GM18951 (cell line): ENCODE measurements around the gene GLB1L.

Experiments used
- POLR2A ChIP-seq: IDR thresholded peaks from 4 replicates; pipeline ENCODE4 v1.6.1; 2011; ENCODE audit warnings: mild to moderate bottlenecking; ENCODE audit not compliant: insufficient read length, insufficient read depth; ENCODE audit errors: extremely low read depth
- in situ Hi-C: fragments of 300-500 bp; cut with MboI; formaldehyde crosslinking; loops from one replicate; pipeline ENCODE4 v1.12.0; 2022; ENCODE audit warnings: low sequenced_read_pairs, mixed read lengths, inconsistent platforms; ENCODE audit not compliant: unreplicated experiment

Gene GLB1L

DNA sequence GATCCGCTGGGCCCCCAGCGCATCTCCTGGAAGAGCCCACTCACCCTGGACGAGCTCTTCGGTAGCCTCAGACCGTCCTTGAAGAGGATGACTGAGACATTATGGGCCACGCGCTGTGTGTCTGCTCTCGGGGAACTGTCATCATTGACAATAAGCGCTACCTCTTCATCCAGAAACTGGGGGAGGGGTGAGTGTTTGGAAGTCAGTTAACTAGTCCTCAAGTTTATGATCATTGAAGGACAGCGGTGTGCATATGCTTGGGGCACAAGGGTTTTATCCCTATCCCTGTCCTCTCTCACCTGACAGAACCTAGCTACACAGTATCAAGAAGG is 621 bp upstream of the GLB1L start:
- TF ChIP-seq POLR2A = no peak
- in situ Hi-C loops = no loop called here

DNA sequence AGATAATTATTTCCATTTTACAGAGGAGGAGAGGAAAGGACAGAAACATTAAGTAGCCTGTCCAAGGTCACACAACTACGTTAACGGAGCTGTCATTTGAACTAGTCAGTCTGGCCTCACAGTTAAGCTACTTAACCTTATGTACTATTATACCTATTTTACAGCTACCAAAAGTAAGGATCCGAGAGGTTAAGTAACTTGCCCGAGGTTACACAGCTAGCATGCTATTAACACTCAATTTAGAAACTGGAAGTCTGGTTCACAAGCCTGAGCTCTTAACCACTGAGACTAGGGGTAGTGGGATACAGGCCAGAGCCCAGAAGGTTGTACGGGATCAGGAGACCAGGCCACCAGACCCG is 476 bp downstream of the GLB1L start:
- in situ Hi-C loops = no loop called here
- TF ChIP-seq POLR2A = no peak

DNA sequence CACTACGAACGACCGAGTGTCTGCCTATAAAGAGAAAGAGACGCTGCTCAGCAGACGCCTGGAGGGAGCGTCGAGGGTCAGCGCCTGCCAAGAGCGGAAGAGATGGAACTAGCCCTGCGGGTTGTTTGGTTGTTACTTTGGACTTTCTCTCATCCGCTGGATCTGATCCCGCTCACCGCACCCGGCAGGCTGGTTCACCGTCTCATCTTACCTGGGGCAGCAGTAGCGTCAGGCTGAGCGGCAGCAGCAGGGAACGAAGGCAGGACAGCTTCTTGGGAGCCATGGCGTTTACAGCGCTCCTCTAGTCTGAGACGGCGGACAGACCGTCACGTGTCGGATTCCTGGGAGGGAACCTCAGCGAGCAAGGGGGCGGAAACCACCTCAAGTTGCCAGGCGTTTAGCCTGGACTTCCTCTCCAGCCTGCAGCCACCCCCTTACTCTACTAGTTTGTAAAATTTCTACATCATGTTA is 1.9 kb downstream of the GLB1L start:
- in situ Hi-C loops = no loop called here

DNA sequence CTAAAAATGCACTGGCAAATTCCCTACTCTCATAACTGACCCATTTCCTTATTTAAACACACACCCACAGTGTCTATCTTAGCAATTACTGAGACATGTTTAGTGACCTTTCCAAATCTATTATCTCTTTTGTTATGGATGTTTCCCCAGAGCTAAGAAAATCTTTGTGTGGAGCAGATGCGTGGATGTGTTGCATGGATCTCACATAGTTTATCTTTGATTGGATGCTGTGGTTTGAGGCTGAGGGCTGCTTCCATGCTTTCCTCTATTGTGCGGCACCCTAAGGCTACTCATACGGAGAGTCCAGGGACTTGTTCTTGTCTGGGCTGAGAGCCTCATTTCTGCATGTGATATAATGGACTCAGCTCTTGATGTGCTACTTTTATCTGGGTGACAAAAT is 10.9 kb downstream of the GLB1L start:
- in situ Hi-C loops = no loop called here

More for the DNA sequence above, 1.9 kb downstream of the GLB1L start:
- TF ChIP-seq POLR2A = no peak

DNA sequence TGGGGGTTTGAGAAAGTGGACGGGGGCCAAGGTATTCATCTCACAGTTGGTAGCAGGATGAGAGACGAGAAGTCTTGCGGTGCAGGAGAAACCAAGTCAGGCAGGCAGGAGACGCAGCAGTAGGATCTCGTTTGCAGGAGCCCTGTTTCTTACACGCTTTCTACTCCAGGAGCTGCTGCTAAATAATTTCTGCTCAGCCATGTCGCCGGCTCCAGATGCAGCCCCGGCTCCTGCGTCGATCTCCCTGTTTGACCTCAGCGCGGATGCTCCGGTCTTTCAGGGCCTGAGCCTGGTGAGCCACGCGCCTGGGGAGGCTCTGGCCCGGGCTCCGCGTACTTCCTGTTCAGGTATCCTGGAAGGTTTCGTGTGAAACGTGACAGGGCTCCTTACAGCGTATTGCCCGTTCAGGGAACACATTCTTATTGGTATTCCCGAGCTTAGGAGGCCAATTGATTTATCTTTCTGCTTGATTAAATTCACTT is 15.1 kb downstream of the GLB1L start:
- TF ChIP-seq POLR2A = no peak
- in situ Hi-C loops = no loop called here

More for the DNA sequence above, 10.9 kb downstream of the GLB1L start:
- no peak for TF ChIP-seq POLR2A

DNA sequence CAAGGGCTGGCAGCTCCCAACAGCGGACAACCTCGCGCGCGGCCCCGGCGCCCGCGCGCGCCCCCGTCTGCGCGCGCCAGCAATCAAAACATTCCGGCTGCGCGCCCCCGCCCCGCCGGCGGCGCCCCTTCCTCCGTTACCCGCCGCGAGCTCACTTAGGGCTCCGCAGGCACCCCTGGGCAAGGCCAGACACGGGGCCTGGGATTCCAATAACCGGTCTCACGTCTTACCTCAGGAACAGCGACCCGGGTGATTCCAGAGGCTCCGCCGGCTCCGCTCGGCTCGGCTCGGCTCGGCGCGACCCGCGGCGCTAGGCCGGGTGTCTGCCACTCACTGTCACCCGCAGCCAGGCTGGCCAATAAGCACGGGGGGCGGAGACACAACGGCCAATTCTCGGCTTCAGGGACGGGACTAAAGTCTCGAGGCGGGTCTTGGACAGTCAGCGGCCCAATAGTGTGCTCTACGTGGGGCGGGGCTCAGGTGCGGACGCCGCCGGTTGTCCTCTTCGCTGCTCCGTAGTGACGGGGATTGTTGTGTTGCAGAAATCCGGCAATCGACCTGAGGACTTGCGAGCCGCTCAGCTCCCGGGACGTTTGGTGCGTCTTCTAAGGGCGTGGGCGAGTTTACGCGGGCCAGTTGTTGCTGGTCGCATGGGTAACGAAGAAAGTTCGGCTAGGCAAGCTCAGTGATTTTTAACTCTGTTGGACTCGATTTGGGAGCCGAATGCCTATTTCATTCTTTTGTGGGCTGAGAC is 15.8 kb downstream of the GLB1L start, which contains the start of the genes ANKZF1 and ATG9A:
ANKZF1 (plus strand) TSS at position 502 of the 754 bp plus-strand sequence. CDS start 452 bp downstream, outside the sequence.
ATG9A (minus strand) TSS at position 332 of the 754 bp plus-strand sequence. CDS start 1,612 bp downstream, outside the sequence.
- TF ChIP-seq POLR2A = peak; percentile 77
- in situ Hi-C loops = no loop called here

DNA sequence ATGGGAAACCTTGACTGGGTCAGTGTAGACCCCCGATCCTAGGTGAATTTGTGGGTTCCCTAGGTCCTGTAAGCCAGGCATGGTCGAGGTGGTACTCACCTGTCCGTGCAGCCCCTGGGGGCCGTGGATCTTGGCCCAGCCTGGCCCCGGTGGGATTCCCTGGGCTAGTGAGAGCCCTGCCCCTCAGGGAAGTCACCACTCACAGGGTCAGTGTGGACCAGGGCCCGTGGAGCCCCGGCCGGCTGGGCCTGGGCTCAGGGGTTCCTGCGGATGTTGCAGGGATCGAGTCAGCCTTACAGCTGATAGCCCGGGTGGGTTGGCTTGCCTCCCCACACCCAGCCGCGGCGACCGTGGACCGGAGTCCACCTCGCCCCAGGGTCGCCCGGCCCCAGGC is 16.3 kb downstream of the GLB1L start:
- no peak for TF ChIP-seq POLR2A
- in situ Hi-C loops = no loop called here

DNA sequence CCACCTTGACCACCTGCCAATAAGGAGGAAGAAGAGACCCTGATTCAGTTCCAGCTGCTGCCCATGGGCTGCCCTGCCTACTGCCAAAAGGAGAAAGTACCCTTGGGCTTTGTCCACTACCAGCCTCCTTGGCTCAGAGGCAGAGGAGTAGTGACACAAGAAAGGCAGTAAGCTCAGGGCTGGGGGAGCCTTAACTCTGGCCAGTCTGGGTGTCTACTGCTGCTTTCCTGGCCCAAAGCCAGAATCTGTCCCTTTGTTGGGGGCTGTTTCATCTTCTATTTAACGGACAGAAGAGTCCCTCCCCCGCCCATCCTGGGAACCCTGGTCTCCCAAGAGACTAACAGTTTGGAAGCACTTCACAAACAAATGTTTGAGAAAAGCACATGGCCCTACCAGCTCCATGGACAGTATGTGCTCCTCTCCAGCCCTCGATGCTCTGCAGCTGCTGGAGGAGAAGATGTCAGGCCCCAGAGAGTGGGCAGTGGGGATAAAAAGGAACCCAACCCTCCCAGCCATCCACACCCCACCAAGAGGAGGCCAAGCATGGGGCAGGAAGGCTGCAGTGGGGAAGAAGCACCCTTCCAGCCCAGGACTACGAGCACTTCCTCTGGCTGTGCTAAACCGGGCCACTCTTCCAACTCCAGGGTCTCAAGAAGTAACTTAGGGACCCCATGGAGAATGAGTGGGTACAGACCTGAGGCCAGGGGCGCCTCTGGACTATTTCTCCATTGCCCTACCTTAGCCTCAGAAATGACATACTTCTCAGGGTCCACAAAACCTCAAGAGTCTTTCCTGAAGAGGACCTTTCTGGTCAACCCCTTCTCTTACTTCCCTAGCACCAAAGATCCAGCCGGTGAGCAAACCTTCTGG is 17.0 kb downstream of the GLB1L start:
- no peak for TF ChIP-seq POLR2A
- in situ Hi-C loops = no loop called here

DNA sequence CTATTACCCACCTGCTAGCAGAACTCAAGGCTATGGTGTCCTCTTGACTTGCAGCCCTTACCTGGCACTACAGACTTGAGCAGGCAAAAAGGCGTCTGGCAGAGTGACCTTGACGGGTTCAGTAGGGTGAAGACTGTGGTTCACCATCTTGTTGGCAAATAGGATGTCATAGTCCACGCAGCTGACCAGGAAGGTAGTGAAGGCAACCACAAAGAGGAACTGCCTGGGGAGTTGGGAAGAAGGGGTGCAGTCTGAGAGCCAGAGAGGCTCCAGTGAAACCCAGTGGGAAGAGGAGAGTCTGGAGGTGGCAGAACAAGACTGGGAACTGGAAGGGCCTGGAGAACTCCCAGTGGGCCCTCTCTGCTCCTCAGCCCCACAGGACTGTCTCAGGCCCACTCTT is 19.9 kb downstream of the GLB1L start:
- no peak for TF ChIP-seq POLR2A
- in situ Hi-C loops = no loop called here

DNA sequence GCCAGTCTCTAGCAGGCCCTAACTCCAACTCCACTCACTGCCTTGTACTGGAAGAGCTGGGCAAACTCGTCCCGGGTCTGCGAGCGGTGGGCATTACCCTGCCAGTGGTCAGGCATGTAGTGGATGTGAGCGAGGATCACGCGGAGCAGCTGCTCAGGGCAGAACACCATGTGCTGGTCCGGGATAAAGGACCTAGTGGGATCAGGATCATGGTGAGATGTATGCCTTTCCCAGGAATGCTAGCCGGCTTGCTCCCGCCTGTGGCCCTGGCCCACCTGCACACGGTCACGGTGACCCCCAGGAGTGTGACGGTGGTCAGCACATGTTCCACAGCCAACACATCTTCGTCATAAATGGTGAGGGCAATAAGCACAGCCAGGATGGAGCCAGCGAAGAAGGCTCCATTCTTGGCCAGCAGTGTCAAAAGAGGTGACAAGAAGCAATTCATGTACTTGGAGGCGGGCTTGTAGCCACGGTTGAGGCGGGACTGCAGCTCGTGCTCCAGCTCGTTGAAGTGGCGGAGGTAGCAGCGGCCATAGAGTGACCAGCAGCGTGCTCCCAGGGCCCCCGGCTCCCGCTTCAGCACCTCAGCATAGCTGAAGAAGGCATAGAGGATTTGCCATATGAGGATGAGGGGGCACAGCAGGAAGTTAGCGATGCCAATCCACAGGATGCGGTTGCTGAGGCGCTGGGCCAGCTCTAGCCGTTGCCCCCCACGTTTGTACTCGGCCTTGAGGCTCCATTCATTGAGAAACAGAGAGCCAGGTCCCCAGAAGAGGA is 21.2 kb downstream of the GLB1L start:
- in situ Hi-C loops = no loop called here
- no peak for TF ChIP-seq POLR2A

DNA sequence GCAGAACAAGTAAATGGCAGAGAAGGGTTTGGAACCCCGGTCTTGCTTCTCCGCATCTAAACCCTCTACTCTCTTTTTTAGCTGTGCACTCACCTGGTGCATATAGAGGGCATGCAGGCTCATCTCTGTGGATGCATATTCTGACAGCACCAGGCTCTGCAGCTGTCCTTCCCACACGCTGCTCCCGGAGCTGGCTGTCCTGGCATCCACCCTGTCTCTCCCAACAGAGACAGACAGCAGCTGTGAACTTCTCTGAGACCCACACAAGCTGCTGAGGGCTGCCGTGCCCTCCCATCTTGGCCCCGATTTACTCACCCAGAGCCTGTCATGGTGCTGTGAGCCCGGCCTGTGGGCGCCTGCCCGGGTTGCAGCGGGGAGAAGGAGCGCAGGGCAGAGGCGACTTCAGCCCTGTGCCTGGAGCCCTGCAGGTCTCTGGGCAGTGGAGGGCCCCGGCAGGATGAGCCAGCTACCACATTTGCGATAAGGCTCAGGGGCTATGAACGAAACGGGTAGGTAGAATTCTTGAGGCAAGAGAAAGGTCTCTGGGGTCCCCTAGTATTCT is 23.2 kb downstream of the GLB1L start:
- TF ChIP-seq POLR2A = no peak
- in situ Hi-C loops = no loop called here

DNA sequence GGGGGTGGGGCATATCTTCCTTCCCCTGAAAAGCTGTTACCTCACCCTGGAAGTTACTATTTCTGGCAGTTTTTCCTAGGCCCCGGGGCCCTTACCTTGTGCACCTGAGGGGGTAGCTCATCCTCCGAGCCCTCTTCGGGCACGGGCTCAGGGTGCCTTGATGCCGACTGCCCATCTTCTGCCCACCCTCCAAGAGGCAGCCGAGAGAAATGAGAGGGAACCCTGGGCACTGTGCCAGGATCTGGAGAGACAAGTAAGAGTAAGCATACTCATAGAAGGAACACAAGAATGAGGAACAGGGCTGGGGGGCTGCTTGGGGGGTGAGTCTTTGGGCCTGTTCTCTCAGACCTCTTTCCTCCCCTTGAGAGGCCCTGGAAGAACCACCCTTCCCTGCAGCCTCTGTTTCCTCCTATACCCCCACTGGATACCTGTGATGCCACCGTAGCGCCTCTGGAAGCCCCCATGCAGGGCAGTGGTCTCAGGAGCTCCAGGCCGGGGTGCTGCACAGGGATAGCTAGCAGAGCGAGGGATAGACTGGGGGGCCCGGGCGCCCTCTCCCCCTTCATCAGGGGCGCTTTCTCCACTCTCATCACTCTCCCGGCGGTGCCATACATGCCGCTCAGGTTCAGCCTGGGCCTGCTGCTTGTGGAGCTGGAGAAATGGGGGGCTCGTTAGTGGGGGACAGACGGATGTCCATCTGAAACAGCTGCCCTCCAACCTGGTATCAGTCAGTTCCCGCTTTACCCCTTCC is 24.4 kb downstream of the GLB1L start:
- in situ Hi-C loops = no loop called here
- TF ChIP-seq POLR2A = no peak
